Loucy (cell line): ENCODE results near the gene RPL10.

Experiments
- H2AFZ ChIP-seq: fragments of 200-600 bp; sonication (generic); 2 replicates; pipeline ENCODE4 v1.6.0; 2016; ENCODE audit warnings: antibody characterized with exemption, mild to moderate bottlenecking, low read length, moderate library complexity
- H3F3A ChIP-seq: fragments of 200-600 bp; 2 replicates; pipeline ENCODE4 v1.6.0; 2016; ENCODE audit warnings: antibody characterized with exemption, low read depth, mild to moderate bottlenecking
- H3K27me3 ChIP-seq: fragments of 200-600 bp; sonication (generic); 2 replicates; pipeline ENCODE4 v1.6.1; 2014; ENCODE audit warnings: low read length, mild to moderate bottlenecking; ENCODE audit not compliant: insufficient read depth, poor library complexity, severe bottlenecking
- H3K36me3 ChIP-seq: fragments of 200-600 bp; sonication (generic); 2 replicates; pipeline ENCODE4 v1.6.1; 2016; ENCODE audit warnings: low read length; ENCODE audit not compliant: insufficient read depth
- H3K4me1 ChIP-seq: fragments of 200-600 bp; sonication (generic); 2 replicates; pipeline ENCODE4 v1.5.1; 2014; ENCODE audit warnings: low read length, mild to moderate bottlenecking; ENCODE audit not compliant: insufficient read depth, poor library complexity, severe bottlenecking
- H3K4me2 ChIP-seq: fragments of 200-600 bp; sonication (generic); 2 replicates; pipeline ENCODE4 v1.6.0; 2014; ENCODE audit warnings: antibody characterized with exemption, low read length, low read depth, mild to moderate bottlenecking; ENCODE audit not compliant: poor library complexity, severe bottlenecking
- H3K4me3 ChIP-seq: fragments of 200-600 bp; sonication (generic); 2 replicates; pipeline ENCODE4 v1.5.1; 2014; ENCODE audit warnings: low read length, mild to moderate bottlenecking, mixed read lengths; ENCODE audit not compliant: poor library complexity, severe bottlenecking
- H3K79me2 ChIP-seq: fragments of 200-600 bp; sonication (generic); 2 replicates; pipeline ENCODE4 v1.6.1; 2014; ENCODE audit warnings: low read length; ENCODE audit not compliant: insufficient read depth
- H3K9ac ChIP-seq: fragments of 200-600 bp; sonication (generic); 2 replicates; pipeline ENCODE4 v1.6.0; 2014; ENCODE audit warnings: mild to moderate bottlenecking, low read depth, low read length, moderate library complexity; ENCODE audit not compliant: poor library complexity, severe bottlenecking
- H3K9me2 ChIP-seq: fragments of 200-600 bp; sonication (generic); replicated peaks from 2 replicates; pipeline ENCODE4 v1.6.1; 2016; ENCODE audit warnings: low read depth, low read length, mixed read lengths
- H3K9me3 ChIP-seq: fragments of 200-600 bp; sonication (generic); 2 replicates; pipeline ENCODE4 v1.6.1; 2014; ENCODE audit warnings: mild to moderate bottlenecking, antibody characterized with exemption, low read length, low read depth; ENCODE audit not compliant: insufficient read depth
- H4K20me1 ChIP-seq: fragments of 200-600 bp; sonication (generic); 2 replicates; pipeline ENCODE4 v1.6.0; 2014; ENCODE audit warnings: antibody characterized with exemption, low read length, mild to moderate bottlenecking; ENCODE audit not compliant: insufficient read depth, poor library complexity, severe bottlenecking
- EZH2phosphoT487 ChIP-seq: fragments of 200-600 bp; IDR thresholded peaks from 2 replicates; pipeline ENCODE4 v1.6.1; 2018; ENCODE audit warnings: antibody characterized with exemption, mild to moderate bottlenecking, moderate library complexity, borderline replicate concordance
- TF ChIP-seq, protein P1 (sequence below): fragments of 200-600 bp; sonication (generic); conservative IDR thresholded peaks from 2 replicates; pipeline ENCODE4 v1.5.1; 2014; ENCODE audit warnings: mild to moderate bottlenecking, antibody characterized with exemption, low read length

The RPL10 gene

DNA sequence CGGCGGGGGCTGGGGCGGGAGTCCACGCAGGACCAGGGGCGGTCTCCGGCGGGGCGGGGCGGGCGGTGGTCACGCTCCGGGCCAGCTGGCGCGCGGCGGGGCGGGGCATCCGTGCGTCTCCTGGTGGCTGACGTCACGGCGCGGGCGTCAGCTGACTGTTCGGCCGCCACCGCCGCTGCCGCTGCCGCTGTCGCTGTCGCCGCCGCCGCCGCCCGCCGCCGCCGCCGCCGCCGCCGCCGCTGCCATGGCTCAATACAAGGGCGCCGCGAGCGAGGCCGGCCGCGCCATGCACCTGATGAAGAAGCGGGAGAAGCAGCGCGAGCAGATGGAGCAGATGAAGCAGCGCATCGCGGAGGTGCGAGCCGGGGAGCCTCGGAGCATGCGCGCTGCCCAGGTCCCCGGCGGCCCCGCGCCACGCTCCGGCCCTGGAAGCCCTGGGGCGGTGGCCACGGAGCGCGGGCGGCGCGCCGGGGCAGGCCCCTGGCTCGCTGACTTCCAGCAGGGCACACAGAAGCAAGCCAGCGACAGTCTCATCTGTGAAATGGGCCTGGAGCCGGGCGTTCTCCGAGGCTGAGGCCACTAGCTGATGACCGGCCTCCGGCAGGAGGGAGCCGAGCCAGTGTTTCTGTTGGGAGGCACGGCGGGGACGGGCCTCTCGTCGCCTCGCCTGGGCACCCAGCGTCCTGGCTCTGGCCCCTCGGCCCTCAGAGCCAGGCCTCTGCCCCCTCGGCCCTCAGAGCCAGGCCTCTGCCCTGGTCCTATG lies 46.0 kb downstream of the RPL10 start, which contains the start of gene FAM50A:
Gene FAM50A, plus strand, starts transcription at position 150 of the 763 bp plus-strand sequence. Its CDS starts 95 bp downstream, at position 245.
- H3K9ac ChIP-seq, result peak within 1 kb of the TSS; percentile 75
- no peaks in the 10 kb centered on the region; the same call in 1 of the 2 replicates for H3K36me3 ChIP-seq
- no peaks in the 10 kb centered on the region for H3F3A ChIP-seq
- H3K79me2 ChIP-seq, result peaks cover 25% of the 10 kb centered on the region; the same call in 1 of the 2 replicates
- TF ChIP-seq, protein P1, sequence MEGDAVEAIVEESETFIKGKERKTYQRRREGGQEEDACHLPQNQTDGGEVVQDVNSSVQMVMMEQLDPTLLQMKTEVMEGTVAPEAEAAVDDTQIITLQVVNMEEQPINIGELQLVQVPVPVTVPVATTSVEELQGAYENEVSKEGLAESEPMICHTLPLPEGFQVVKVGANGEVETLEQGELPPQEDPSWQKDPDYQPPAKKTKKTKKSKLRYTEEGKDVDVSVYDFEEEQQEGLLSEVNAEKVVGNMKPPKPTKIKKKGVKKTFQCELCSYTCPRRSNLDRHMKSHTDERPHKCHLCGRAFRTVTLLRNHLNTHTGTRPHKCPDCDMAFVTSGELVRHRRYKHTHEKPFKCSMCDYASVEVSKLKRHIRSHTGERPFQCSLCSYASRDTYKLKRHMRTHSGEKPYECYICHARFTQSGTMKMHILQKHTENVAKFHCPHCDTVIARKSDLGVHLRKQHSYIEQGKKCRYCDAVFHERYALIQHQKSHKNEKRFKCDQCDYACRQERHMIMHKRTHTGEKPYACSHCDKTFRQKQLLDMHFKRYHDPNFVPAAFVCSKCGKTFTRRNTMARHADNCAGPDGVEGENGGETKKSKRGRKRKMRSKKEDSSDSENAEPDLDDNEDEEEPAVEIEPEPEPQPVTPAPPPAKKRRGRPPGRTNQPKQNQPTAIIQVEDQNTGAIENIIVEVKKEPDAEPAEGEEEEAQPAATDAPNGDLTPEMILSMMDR, result no peak
- no peak for TF ChIP-seq EZH2phosphoT487
- H4K20me1 ChIP-seq, result no peaks in the 10 kb centered on the region
- H3K9me2 ChIP-seq, result no peaks in the 10 kb centered on the region
- peak within 1 kb of the TSS; percentile 71 for H3K4me2 ChIP-seq
- no peaks in the 10 kb centered on the region for H3K9me3 ChIP-seq
- no peaks in the 10 kb centered on the region for H3K27me3 ChIP-seq
- H3K4me1 ChIP-seq, result no peaks in the 10 kb centered on the region
- peak within 1 kb of the TSS; percentile 77 for H3K4me3 ChIP-seq
- H2AFZ ChIP-seq, result no peak within 1 kb of the TSS; the same call in 1 of the 2 replicates

DNA sequence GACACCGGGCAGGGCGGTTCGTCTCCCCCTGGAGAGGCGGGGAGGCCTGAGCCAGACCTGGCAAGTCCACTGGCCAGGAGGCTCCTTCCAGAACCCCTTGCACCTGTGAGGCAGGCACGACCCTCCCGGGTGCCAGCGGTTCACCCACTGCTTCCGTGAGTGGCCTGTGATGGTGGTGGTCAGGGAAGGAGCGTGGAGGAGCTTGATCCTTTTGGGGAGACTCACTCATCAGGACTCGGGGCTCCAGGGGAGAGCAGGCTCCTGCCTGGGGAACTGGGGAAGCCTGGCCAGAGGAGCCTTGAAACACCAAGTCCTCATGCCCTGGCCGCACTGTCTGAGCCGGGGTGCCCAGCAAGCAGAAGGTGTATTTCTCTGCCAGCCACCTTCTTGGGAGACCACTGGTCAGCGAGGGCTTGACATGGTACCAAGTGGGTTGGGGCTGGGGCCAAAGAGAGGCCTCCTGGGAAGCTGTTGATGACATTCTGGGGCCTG lies 46.6 kb downstream of the RPL10 start:
- no peaks in the 10 kb centered on the region for H3K27me3 ChIP-seq
- H3K79me2 ChIP-seq, result peaks cover 20% of the 10 kb centered on the region; the same call in 1 of the 2 replicates
- H3K9me2 ChIP-seq, result no peaks in the 10 kb centered on the region
- H3K36me3 ChIP-seq, result no peaks in the 10 kb centered on the region; the same call in 1 of the 2 replicates
- no peaks in the 10 kb centered on the region for H4K20me1 ChIP-seq
- H3K4me2 ChIP-seq, result peak overlapping the region; percentile 71
- no peaks in the 10 kb centered on the region for H3K4me1 ChIP-seq
- H3K4me3 ChIP-seq, result peak overlapping the region; percentile 77
- no peak overlapping the region for H2AFZ ChIP-seq
- TF ChIP-seq, protein P1, result no peak
- TF ChIP-seq EZH2phosphoT487, result no peak
- H3F3A ChIP-seq, result no peaks in the 10 kb centered on the region
- peak overlapping the region; percentile 75 for H3K9ac ChIP-seq
- no peaks in the 10 kb centered on the region for H3K9me3 ChIP-seq

DNA sequence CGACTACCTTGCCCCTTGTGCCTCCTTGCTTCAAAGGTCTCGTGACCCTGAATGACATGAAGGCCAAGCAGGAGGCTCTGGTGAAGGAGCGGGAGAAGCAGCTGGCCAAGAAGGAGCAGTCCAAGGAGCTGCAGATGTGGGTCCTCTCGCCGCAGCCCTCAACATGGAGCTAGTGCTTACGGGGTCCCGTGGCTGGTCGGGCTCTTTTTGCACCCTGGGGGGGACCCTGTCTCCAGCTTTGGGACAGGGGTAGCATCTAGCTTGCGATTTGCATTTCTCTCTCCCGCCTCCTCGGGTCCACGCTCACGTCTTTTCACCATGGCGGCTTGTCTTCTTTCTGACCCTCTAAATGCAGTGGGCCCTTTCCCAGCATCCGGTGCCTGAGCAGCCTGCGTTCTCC lies 47.6 kb downstream of the RPL10 start:
- Histone ChIP-seq H3K4me3 (no peak overlapping the region), H3K9me2 (no peaks in the 10 kb centered on the region), H4K20me1 (no peaks in the 10 kb centered on the region), H3K36me3 (no peaks in the 10 kb centered on the region; the same call in 1 of the 2 replicates), H3K4me2 (no peak overlapping the region), H3F3A (no peaks in the 10 kb centered on the region), H3K9ac (no peak overlapping the region), H3K9me3 (no peaks in the 10 kb centered on the region), H2AFZ (no peak overlapping the region), H3K79me2 (peaks cover 10% of the 10 kb centered on the region; the same call in 1 of the 2 replicates), H3K27me3 (no peaks in the 10 kb centered on the region), H3K4me1 (no peaks in the 10 kb centered on the region)
- TF ChIP-seq EZH2phosphoT487, result no peak
- TF ChIP-seq, protein P1, result no peak
